GM21526 (cell line): Measurements from ENCODE around the gene OR2A12.
"Not testable (repeated sequence)": the region's sequence is repeated elsewhere in the genome, so short reads cannot be mapped to it uniquely, and the experiment has no call there.

Experiments used
- ATAC-seq: cut with Tn5 transposase; IDR thresholded peaks from one replicate; pipeline ENCODE4 v1.9.1; 2021; ENCODE audit warnings: moderate library complexity; ENCODE audit not compliant: unreplicated experiment, low FRiP score

OR2A12 gene, protein sequence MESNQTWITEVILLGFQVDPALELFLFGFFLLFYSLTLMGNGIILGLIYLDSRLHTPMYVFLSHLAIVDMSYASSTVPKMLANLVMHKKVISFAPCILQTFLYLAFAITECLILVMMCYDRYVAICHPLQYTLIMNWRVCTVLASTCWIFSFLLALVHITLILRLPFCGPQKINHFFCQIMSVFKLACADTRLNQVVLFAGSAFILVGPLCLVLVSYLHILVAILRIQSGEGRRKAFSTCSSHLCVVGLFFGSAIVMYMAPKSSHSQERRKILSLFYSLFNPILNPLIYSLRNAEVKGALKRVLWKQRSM

GRCh38 chr7:144085978-144086377, at the start of gene OR2A12:
Gene OR2A12 (plus strand): TSS chr7:144086278. CDS start chr7:144095108, 8,830 bp downstream.
- no peak for ATAC-seq

- no peak for ATAC-seq
Observed at GRCh38 chr7:144036302-144036885, 49.7 kb upstream of the OR2A12 start.

DNA sequence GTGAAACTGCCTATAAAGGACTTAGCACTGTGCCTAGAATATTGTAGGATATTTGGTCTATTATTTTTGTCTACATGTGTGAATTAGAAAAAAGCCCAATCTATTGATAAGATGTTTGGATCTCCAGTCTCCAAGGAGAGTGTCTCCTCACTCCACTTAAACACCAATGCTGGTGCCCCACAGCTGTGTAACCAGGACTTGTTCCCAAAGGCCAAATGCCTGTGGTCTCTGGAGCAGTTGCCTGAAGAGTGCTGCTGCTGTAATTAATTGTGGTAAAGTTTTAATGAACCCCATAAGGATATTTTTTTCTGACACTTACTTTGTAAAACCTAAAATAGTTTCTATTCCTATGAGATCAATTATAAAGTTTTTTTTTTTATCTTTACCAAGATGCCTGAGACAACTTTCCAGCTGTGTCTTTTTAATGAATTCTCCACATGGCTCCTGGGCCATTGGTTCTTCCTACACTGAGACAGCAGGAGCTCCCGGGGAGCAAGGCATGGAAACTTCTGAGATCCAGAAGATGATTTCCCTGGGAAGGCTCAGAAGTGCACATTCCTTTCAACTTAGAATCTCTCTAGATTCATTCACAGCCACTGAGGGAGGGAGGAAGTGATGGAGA, 48.6 kb upstream of the OR2A12 start:
- ATAC-seq, result no peak

DNA sequence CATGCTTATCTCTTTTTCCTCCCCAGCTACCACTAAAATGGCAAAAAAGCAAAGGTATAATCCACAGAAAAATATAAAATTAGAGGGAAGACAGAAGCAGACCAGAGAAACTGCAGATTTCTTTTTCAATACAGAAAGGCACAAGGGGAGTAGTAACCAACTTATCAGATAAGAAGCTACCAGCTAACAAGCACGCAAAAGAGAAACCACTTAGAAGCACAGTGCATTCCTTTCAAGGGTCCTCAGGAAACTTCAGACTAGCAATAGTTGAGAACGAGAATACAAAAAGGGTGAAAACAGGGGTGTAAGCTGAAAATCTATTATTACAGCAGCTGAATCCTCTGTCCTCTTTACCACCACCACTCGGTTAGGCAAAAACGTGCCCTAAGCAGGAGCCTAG, 47.2 kb upstream of the OR2A12 start:
- ATAC-seq, result no peak

- ATAC-seq, result no peak
Observed at GRCh38 chr7:144048648-144049047, 37.4 kb upstream of the OR2A12 start, which contains the start of gene OR2A5. Gene OR2A5 (plus strand): TSS chr7:144048948. CDS start chr7:144050402, 1,454 bp downstream.

- ATAC-seq, result no peak
Observed at GRCh38 chr7:144049491-144049890, 36.6 kb upstream of the OR2A12 start.

GRCh38 chr7:144050093-144050492, 36.0 kb upstream of the OR2A12 start:
- no peak for ATAC-seq

- ATAC-seq, result not testable (repeated sequence)
Observed at GRCh38 chr7:144050884-144051283, 35.2 kb upstream of the OR2A12 start.

DNA sequence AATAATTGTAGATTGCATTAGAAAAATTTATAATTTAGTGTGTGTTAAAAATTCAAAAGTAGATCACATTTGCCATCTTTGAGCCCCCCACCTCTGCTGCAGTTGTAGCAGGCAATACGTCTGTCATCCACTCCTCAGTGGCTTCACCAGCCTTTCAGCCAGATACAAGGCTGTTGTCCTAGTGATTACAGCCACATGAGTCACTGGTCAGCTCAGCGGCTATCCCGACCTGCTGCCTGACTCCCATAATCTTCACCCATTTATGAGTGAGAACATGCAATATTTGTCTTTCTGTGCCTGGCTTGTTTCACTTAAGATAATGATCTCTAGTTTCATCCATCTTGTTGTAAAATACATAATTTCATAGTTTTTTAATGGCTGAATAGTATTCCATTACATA, 28.1 kb upstream of the OR2A12 start:
- ATAC-seq, result no peak

DNA sequence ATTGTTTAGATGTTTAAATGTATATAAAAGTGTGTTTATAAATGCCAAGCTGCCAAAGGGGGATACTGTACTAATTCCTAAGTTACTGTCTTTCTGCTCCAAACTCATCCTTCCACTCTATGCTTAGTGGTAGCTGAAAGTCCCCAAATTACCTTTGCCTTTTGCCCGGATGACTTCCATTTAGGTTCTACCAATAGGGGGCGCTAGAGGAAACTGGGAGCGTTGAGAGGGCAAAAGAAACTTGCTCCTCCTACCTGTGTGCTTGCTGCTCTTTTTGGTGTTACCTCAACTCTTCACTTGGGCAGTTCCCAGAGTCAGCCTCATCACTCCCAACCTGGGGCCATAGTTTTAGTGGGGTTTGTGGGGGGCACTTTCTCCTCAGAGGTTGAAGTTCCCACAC, 22.4 kb upstream of the OR2A12 start:
- ATAC-seq, result no peak

DNA sequence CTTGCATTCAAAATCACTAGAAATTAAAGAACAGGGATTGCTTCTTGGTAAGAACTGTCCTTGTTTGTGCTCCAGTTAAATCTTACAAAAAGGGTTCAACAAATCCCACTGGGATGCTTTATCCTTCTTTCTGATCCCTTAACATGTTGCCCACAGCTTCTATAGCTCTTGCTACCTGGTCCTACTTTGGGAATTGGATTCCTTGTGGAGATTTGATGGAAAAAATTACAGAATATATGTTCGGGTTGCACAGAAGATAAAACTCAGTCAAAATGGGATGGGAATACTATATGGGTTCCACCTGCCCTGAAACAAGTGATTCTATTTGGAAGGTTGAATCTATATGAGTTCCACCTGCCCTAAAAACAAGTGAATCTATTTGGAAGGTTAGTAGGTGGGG, 16.6 kb upstream of the OR2A12 start, which contains the start of gene OR2A25:
Gene OR2A25 (plus strand): TSS at position 301 of the 400 bp plus-strand sequence. CDS start 4,409 bp downstream, outside the sequence.
- ATAC-seq, result no peak

GRCh38 chr7:144069953-144070352, 16.1 kb upstream of the OR2A12 start:
- no peak for ATAC-seq

DNA sequence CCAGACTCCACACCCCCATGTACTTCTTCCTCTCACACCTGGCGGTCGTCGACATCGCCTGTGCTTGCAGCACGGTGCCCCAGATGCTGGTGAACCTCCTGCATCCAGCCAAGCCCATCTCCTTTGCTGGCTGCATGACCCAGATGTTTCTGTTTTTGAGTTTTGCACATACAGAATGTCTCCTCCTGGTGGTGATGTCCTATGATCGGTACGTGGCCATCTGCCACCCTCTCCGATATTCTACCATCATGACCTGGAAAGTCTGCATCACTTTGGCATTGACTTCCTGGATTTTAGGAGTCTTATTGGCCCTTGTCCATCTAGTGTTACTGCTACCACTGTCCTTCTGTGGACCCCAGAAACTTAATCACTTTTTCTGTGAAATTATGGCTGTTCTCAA, 11.7 kb upstream of the OR2A12 start:
- ATAC-seq, result no peak

- ATAC-seq, result no peak
Observed at GRCh38 chr7:144086730-144087129, 652 bp downstream of the OR2A12 start.

DNA sequence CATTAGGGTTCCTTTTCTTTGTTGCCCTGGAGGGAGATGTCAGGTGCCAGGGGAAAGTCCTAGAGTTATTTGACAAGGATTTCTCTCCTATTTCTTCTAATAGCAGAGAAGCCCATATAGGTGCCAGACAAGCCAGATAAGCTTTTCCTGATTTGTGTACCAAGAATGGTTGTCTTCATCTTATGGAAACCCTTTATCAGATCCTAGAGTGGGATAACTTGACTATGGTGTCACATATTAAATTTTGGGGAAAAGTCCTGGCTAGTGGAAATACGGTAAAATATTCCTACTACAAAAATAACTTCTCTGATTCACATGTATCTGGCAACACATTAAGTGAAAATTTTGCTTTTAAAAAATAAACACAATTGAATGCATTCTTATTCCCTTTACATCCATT, 1.2 kb downstream of the OR2A12 start:
- no peak for ATAC-seq

DNA sequence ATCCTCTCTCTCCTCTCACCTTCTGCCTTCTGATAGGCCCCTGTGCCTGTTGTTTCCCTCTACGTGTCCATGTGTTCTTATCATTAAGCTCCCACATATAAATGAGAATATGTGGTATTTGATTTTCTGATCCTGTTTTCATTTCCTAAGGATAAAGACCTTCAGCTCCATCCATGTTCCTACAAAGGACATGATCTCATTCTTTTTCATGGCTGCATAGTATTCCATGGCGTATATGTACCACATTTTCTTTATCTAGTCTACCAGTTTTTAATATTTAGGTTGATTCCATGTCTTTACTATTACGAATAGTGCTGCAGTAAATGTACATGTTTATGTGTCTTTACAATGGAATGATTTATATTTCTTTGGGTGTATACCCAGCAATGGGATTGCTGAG, 4.6 kb downstream of the OR2A12 start:
- ATAC-seq, result no peak

- ATAC-seq, result no peak
Observed at GRCh38 chr7:144098776-144099175, 12.7 kb downstream of the OR2A12 start.

DNA sequence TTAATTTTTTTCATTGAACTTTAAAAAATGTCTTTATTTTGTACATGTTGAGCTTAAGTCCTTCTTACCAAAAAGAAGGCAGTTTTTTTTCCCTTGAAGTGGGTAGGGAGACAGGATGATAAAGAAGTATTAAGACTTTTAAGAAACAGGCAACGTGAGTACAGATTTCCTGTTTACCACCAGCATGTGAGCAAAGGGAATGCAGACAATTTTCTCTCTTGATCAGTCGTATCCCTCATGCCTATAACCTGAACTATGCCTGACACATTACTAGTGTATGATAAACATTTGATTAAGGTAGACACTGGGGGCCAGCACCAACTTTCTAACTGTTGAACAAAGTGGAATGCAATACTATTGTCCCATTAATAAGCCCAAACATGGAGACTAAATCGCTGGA, 14.5 kb downstream of the OR2A12 start:
- ATAC-seq, result no peak

DNA sequence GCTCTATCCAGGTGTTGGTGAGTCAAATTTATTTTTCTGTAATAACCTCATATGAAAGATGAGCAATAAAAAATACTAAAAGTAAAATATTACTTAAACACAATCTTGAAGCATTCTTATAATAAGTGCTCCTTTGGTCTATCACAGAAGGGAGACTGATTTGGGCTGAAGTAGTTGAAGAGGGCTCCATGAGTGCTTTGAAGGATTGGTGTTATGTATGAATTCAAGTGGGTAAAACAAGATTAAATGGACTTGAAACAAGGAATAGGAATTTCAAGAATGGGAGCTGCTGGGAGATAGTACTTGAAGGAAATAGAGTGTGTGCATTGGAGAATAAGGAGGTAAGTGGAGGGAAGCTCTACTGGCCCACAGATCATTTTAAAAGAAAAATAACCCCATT, 16.0 kb downstream of the OR2A12 start:
- ATAC-seq, result no peak

- ATAC-seq, result no peak
Observed at GRCh38 chr7:144105211-144105610, 19.1 kb downstream of the OR2A12 start.

DNA sequence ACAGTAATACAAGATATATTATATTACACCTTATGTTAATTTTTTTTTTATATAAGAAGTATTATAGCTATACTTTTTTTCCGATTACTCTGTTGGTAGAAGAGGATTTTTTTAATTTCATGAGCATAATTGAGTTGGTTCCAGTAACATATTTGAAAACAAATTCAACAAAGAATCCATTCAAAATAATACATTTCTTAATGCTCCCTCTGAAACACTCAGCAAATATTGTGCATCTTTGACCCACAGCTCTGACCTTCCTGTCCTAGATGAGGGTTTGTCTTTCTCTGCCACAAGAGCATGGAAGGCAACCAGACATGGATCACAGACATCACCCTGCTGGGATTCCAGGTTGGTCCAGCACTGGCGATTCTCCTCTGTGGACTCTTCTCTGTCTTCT, 23.2 kb downstream of the OR2A12 start, which contains the start of gene OR2A2:
Gene OR2A2 (plus strand): TSS at position 301 of the 400 bp plus-strand sequence. CDS start 0 bp downstream, at position 301.
- ATAC-seq, result no peak

DNA sequence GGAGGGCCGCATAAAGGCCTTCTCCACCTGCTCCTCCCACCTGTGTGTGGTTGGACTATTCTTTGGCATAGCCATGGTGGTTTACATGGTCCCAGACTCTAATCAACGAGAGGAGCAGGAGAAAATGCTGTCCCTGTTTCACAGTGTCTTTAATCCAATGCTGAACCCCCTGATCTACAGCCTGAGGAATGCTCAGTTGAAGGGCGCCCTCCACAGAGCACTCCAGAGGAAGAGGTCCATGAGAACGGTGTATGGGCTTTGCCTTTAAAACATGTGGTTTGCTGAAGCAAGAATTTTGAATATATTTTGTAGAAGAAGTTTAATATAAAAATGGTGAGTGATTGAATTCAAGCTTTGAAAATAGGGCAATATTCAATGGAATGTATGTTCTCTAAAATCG, 24.2 kb downstream of the OR2A12 start:
- ATAC-seq, result no peak
